K562 (cell line): ENCODE data around the gene SLC41A3. TPM values are rescaled to one million over a fixed set of nuclear protein-coding genes. Genes with fewer than 3 reads are reported as not detected.

Source experiments
- ATAC-seq: fragments of 200-7000 bp; cut with Tn5 transposase; 3 replicates; pipeline ENCODE4 v1.9.1; 2020; ENCODE audit warnings: moderate library complexity
- BruUV-seq: library from RNA; stranded (reverse); fragments of 400-500 nt; replicated peaks from 2 replicates; lab custom pipeline; 2021; lab: Mats Ljungman, UMichigan
- CTCF ChIA-PET: fragments of 300-600 bp; formaldehyde crosslinking; extraction: SDS; loops from one replicate; lab custom pipeline; 2021; ENCODE audit warnings: low intra/inter-chr PET ratio; lab: Yijun Ruan, JAX
- POLR2A ChIA-PET: fragments of 300-600, 350-650 bp; sonication (Branson Sonifier 250); formaldehyde crosslinking; extraction: SDS; loops from one replicate; lab custom pipeline; 2021; ENCODE audit warnings: antibody characterized with exemption, inconsistent platforms; lab: Yijun Ruan, JAX
- DNase-seq, 4 experiments: peaks; one replicate each; pipeline versions ENCODE4 v3.0.0 to v3.0.0-alpha.2; 2011 to 2018; ENCODE audit warnings: low spot score in 3 of 4, mixed read lengths in 3 of 4; ENCODE audit errors: extremely low read depth in 1 of 4
- FAIRE-seq: peaks from 2 replicates; lab custom pipeline; 2011; peaks lifted over from hg19 to GRCh38; lab: Jason Lieb, UNC
- H2AFZ ChIP-seq: 2 replicates; pipeline ENCODE4 v1.6.0; 2011; ENCODE audit warnings: low read depth, low read length, control low read depth, inconsistent platforms
- H3K27ac ChIP-seq: fragments of 200-600 bp; 3 replicates; pipeline ENCODE4 v1.8.0; 2011; ENCODE audit warnings: low read depth, mild to moderate bottlenecking, control low read depth, inconsistent platforms, low read length, moderate library complexity, mixed read lengths; ENCODE audit errors: extremely low read depth
- H3K27me3 ChIP-seq, 2 experiments: fragments of 300-600 bp in 1 of 2; 2 replicates in 1 of 2; 3 replicates in 1 of 2; pipeline versions ENCODE4 v1.6.0 to v1.8.0; 2011; ENCODE audit warnings: inconsistent platforms in 2 of 2, low read length in 2 of 2, mild to moderate bottlenecking in 1 of 2, mixed read lengths in 1 of 2, moderate library complexity in 1 of 2; ENCODE audit not compliant: control insufficient read depth in 2 of 2, insufficient read depth in 2 of 2
- H3K36me3 ChIP-seq: fragments of 300-600 bp; 3 replicates; pipeline ENCODE4 v1.8.0; 2011; ENCODE audit warnings: mild to moderate bottlenecking, low read length, inconsistent platforms; ENCODE audit not compliant: control insufficient read depth, insufficient read depth
- H3K4me1 ChIP-seq, 2 experiments: fragments of 200-600 bp in 1 of 2; replicated peaks in 1 of 2; 2 replicates in 1 of 2; 3 replicates in 1 of 2; pipeline versions ENCODE4 v1.5.1 to v1.8.0; 2011; ENCODE audit warnings: inconsistent platforms in 2 of 2, low read length in 2 of 2, mild to moderate bottlenecking in 1 of 2, mixed read lengths in 1 of 2, moderate library complexity in 1 of 2; ENCODE audit not compliant: control insufficient read depth in 2 of 2, insufficient read depth in 2 of 2
- H3K4me2 ChIP-seq: 2 replicates; pipeline ENCODE4 v1.6.1; 2011; ENCODE audit warnings: low read length, control low read depth, inconsistent platforms, mixed read lengths; ENCODE audit not compliant: insufficient read depth
- H3K4me3 ChIP-seq: fragments of 200-600 bp; sonication (generic), shearing (Covaris generic); 2 replicates; pipeline ENCODE4 v1.5.1; 2016; ENCODE audit warnings: control low read depth, inconsistent platforms
- H3K79me2 ChIP-seq: fragments of 200-600 bp; 3 replicates; pipeline ENCODE4 v1.8.0; 2011; ENCODE audit warnings: low read length, inconsistent platforms; ENCODE audit not compliant: control insufficient read depth, insufficient read depth
- H3K9ac ChIP-seq, 2 experiments: 2 replicates each; pipeline versions ENCODE4 v1.6.0 to v1.6.1; 2011; ENCODE audit warnings: low read depth in 2 of 2, low read length in 2 of 2, control low read depth in 1 of 2, inconsistent platforms in 1 of 2, mild to moderate bottlenecking in 1 of 2, mixed read lengths in 1 of 2; ENCODE audit not compliant: insufficient read depth in 1 of 2
- H3K9me1 ChIP-seq: one replicate; pipeline ENCODE4 v1.6.0; 2011; ENCODE audit warnings: inconsistent platforms, mild to moderate bottlenecking, low read length, moderate library complexity; ENCODE audit not compliant: control insufficient read depth, insufficient read depth
- H3K9me3 ChIP-seq: replicated peaks from 2 replicates; pipeline ENCODE4 v1.5.1; 2011; ENCODE audit warnings: low read depth, low read length, inconsistent platforms; ENCODE audit not compliant: control insufficient read depth, insufficient read depth
- H4K20me1 ChIP-seq: replicated peaks from 2 replicates; pipeline ENCODE4 v1.6.1; 2011; ENCODE audit warnings: low read length, inconsistent platforms, mixed read lengths; ENCODE audit not compliant: control insufficient read depth, insufficient read depth
- ATF3 ChIP-seq, 2 experiments: fragments of 450-650 bp in 1 of 2; sonication (generic) in 1 of 2; formaldehyde crosslinking in 1 of 2; IDR thresholded peaks in 1 of 2; conservative IDR thresholded peaks in 1 of 2; 2 replicates each; pipeline versions ENCODE4 v1.6.1 to v1.8.1; 2016 to 2023; ENCODE audit warnings: mild to moderate bottlenecking in 2 of 2, moderate library complexity in 2 of 2, inconsistent platforms in 1 of 2, missing genetic modification reagents in 1 of 2
- CBFB ChIP-seq: sonication (generic); formaldehyde crosslinking; IDR thresholded peaks from 2 replicates; pipeline ENCODE4 v1.4.0; 2020; ENCODE audit warnings: mild to moderate bottlenecking, missing genetic modification reagents
- CXXC5 ChIP-seq: fragments of 250-450 bp; sonication (Bioruptor Pico); IDR thresholded peaks from 2 replicates; pipeline ENCODE4 v1.8.0; 2022; ENCODE audit warnings: inconsistent platforms, mild to moderate bottlenecking, moderate library complexity
- E2F8 ChIP-seq: fragments of 450-650 bp; IDR thresholded peaks from 2 replicates; pipeline ENCODE4 v1.7.1; 2018; ENCODE audit warnings: mild to moderate bottlenecking, low read depth; ENCODE audit not compliant: partially characterized antibody
- HCFC1 ChIP-seq: IDR thresholded peaks from 2 replicates; pipeline ENCODE4 v1.6.1; 2012; ENCODE audit warnings: low read depth, low read length, improper control_type of control experiment
- POLR2AphosphoS2 ChIP-seq: IDR thresholded peaks from 2 replicates; pipeline ENCODE4 v1.6.1; 2012; ENCODE audit warnings: low read length, improper control_type of control experiment
- TARDBP ChIP-seq: fragments of 450-650 bp; IDR thresholded peaks from 2 replicates; pipeline ENCODE4 v1.6.1; 2016
- TFAP4 ChIP-seq: sonication (generic); formaldehyde crosslinking; IDR thresholded peaks from 2 replicates; pipeline ENCODE4 v1.8.0; 2022; ENCODE audit warnings: missing genetic modification reagents, mild to moderate bottlenecking, moderate library complexity, borderline replicate concordance
- TGIF2 ChIP-seq: sonication (generic); formaldehyde crosslinking; IDR thresholded peaks from 2 replicates; pipeline ENCODE4 v1.8.1; 2022; ENCODE audit warnings: mild to moderate bottlenecking, missing genetic modification reagents, moderate library complexity
- U2AF1 ChIP-seq: fragments of 200-400 bp; formaldehyde crosslinking; optimal IDR thresholded peaks from 2 replicates; pipeline ENCODE3; 2017; ENCODE audit warnings: mild to moderate bottlenecking, low read depth, low read length, moderate library complexity
- XRCC4 ChIP-seq: IDR thresholded peaks from one replicate; pipeline ENCODE4 v1.6.1; 2011; ENCODE audit not compliant: insufficient read depth, insufficient read length; ENCODE audit errors: extremely low read depth
- ZBTB34 ChIP-seq: fragments of 250-450 bp; sonication (Bioruptor Pico); IDR thresholded peaks from 2 replicates; pipeline ENCODE4 v1.8.0; 2021; ENCODE audit warnings: mild to moderate bottlenecking, moderate library complexity
- ZFP30 ChIP-seq: fragments of 250-450 bp; sonication (Bioruptor Pico); IDR thresholded peaks from 2 replicates; pipeline ENCODE4 v1.8.0; 2022; ENCODE audit warnings: moderate library complexity, mild to moderate bottlenecking, inconsistent platforms, borderline replicate concordance
- WGBS: fragments of 100-300 bp; shearing (Covaris generic); methylation state at CpG from one replicate; pipeline ENCODE4 v1.1.6; 2016; ENCODE audit warnings: low coverage, mixed read lengths; ENCODE audit not compliant: insufficient coverage; ENCODE audit errors: missing lambda C conversion rate; 5-methylcytosine and 5-hydroxymethylcytosine counted together
- in situ Hi-C: fragments of 300-500 bp; cut with MboI; formaldehyde crosslinking; loops from 4 replicates; pipeline ENCODE4 v1.15.0; 2018; ENCODE audit warnings: inconsistent platforms, mixed read lengths
- intact Hi-C: fragments of 100-400 bp; cut with micrococcal nuclease; formaldehyde crosslinking; loops from 2 replicates; pipeline ENCODE4 v1.14.2; 2022
- polyA plus RNA-seq, 8 experiments: library from polyadenylated mRNA; depleted of rRNA in 4 of 8; stranded (reverse) in 5 of 8; unstranded in 3 of 8; fragments of >200 nt; fragmentation: Nextera tagmentation in 2 of 8; fragmentation: Illumina TruSeq in 1 of 8; extraction: Ambion mirVana in 2 of 8; extraction: Trizol in 1 of 8; gene quantifications; 2 replicates each; pipeline versions ENCODE4 v1.2.1 to v1.2.3, GENCODE V29; 2011 to 2014; ENCODE audit warnings: inconsistent platforms in 1 of 8, missing spikeins in 1 of 8
- total RNA-seq, 7 experiments: library from RNA; depleted of rRNA in 6 of 7; stranded (reverse); fragments of >200 nt in 6 of 7; fragmentation: Illumina TruSeq in 2 of 7; extraction: Trizol in 2 of 7; gene quantifications; 2 replicates each; pipeline versions ENCODE4 v1.2.1 to v1.2.3, GENCODE V29; 2011 to 2021; ENCODE audit warnings: low replicate concordance in 1 of 7
- TF ChIP-seq, protein P1 (sequence below): fragments of 250-450 bp; sonication (Bioruptor Pico); IDR thresholded peaks from 2 replicates; pipeline ENCODE4 v1.5.0; 2020; ENCODE audit warnings: mild to moderate bottlenecking, borderline replicate concordance

SLC41A3 gene
- total and polyA plus RNA-seq, 9 of the 15 experiments (the other 6 are each of a cell fraction or from before 2014, with no cell fraction given) = 4.1 to 20.7 (median 11.2) TPM

- POLR2A ChIA-PET = interaction anchor here (0.7 kb wide), 1 partner anchor 582 kb away, joined by 3 read pairs; no protein-coding TSS in a partner anchor
- CTCF ChIA-PET = no interaction called here
- H3K79me2 ChIP-seq = no peaks in the 10 kb centered on the region
- WGBS = 45% methylated on average over 3 of the region's 5 CpGs
- no peaks in the 10 kb centered on the region for H3K9me1 ChIP-seq
- FAIRE-seq (no peak), DNase-seq (no peak), ATAC-seq (no peak)
- no peak overlapping the region for H3K27ac ChIP-seq
- no peaks in the 10 kb centered on the region for H3K36me3 ChIP-seq
- H3K4me3 ChIP-seq = no peak overlapping the region
- no peak overlapping the region for H2AFZ ChIP-seq
- in situ Hi-C loops = no loop called here
- no peak overlapping the region for H3K4me2 ChIP-seq
- no peaks in the 10 kb centered on the region for H3K4me1 ChIP-seq
- no peaks in the 10 kb centered on the region for H4K20me1 ChIP-seq
- H3K27me3 ChIP-seq = no peaks in the 10 kb centered on the region
- TF ChIP-seq POLR2AphosphoS2 = no peak
- no peak for TF ChIP-seq CXXC5
- no peak for TF ChIP-seq ATF3 (IDR thresholded peaks at IDR 0.05)
- no peak for TF ChIP-seq ATF3 (CRISPR knock-in tag; conservative IDR thresholded peaks at IDR 0.05)
- TF ChIP-seq TFAP4 = no peak
- no peak for TF ChIP-seq XRCC4
- TF ChIP-seq, protein P1, sequence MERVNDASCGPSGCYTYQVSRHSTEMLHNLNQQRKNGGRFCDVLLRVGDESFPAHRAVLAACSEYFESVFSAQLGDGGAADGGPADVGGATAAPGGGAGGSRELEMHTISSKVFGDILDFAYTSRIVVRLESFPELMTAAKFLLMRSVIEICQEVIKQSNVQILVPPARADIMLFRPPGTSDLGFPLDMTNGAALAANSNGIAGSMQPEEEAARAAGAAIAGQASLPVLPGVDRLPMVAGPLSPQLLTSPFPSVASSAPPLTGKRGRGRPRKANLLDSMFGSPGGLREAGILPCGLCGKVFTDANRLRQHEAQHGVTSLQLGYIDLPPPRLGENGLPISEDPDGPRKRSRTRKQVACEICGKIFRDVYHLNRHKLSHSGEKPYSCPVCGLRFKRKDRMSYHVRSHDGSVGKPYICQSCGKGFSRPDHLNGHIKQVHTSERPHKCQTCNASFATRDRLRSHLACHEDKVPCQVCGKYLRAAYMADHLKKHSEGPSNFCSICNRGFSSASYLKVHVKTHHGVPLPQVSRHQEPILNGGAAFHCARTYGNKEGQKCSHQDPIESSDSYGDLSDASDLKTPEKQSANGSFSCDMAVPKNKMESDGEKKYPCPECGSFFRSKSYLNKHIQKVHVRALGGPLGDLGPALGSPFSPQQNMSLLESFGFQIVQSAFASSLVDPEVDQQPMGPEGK (CRISPR knock-in tag) = no peak
- no peak for TF ChIP-seq TGIF2 (CRISPR knock-in tag)
- no peak for TF ChIP-seq E2F8
- no peak for TF ChIP-seq CBFB (CRISPR knock-in tag)
- no peak for TF ChIP-seq U2AF1
- TF ChIP-seq ZBTB34 (CRISPR knock-in tag) = no peak
- no peak for TF ChIP-seq HCFC1
- TF ChIP-seq TARDBP = no peak
- no peak for TF ChIP-seq ZFP30 (CRISPR knock-in tag)
- H3K9ac ChIP-seq = no peak overlapping the region
- H3K9me3 ChIP-seq = no peaks in the 10 kb centered on the region
- BruUV-seq = no TSS peak
- intact Hi-C loops = no loop called here
Observed at GRCh38 chr3:126019683-126020082, 64.2 kb downstream of the SLC41A3 start.
